HCT116 (cell line): Measurements from ENCODE around the gene HAT1. TPM values are rescaled to one million over a fixed set of nuclear protein-coding genes. Genes with fewer than 3 reads are reported as not detected.

Source experiments
- ATAC-seq: fragments of 200-7000 bp; cut with Tn5 transposase; 2 replicates; pipeline ENCODE4 v1.9.1; 2020; ENCODE audit warnings: mild to moderate bottlenecking, moderate library complexity
- BruUV-seq: library from RNA; stranded (reverse); fragments of 400-500 nt; replicated peaks from 2 replicates; lab custom pipeline; 2021; lab: Mats Ljungman, UMichigan
- CTCF ChIA-PET: fragments of 300-600 bp; sonication (Branson Sonifier 250); formaldehyde crosslinking; loops from one replicate; lab custom pipeline; 2021; ENCODE audit warnings: antibody characterized with exemption; lab: Charles Lee
- POLR2A ChIA-PET: fragments of 300-600, 350-600 bp; sonication (Branson Sonifier 250); formaldehyde crosslinking; loops from one replicate; lab custom pipeline; 2021; ENCODE audit warnings: antibody characterized with exemption; lab: Charles Lee
- RAD21 ChIA-PET, 2 experiments: fragments of 300-600 bp; sonication (Branson Sonifier 250); formaldehyde crosslinking; loops; one replicate each; lab custom pipeline; 2023; ENCODE audit warnings: low total read pairs in 2 of 2; ENCODE audit not compliant: uncharacterized antibody in 2 of 2, unreplicated experiment in 2 of 2, low non-redundant PET in 1 of 2; lab: Charles Lee
- DNase-seq: peaks from one replicate; pipeline ENCODE4 v3.0.0-alpha.2; 2010; ENCODE audit warnings: low read depth, low spot score
- H2AFZ ChIP-seq: fragments of 200-600 bp; shearing (Covaris generic), sonication (generic); 2 replicates; pipeline ENCODE4 v1.6.1; 2017; ENCODE audit warnings: low read depth, mixed run types, mixed read lengths, antibody characterized with exemption, low read length; ENCODE audit not compliant: poor library complexity, severe bottlenecking
- H3K27ac ChIP-seq: 2 replicates; pipeline ENCODE4 v1.5.1; 2012; ENCODE audit warnings: low read depth, low read length
- H3K27me3 ChIP-seq: fragments of 200-600 bp; sonication (generic); 2 replicates; pipeline ENCODE4 v1.6.1; 2016; ENCODE audit warnings: mixed run types, low read length, mixed read lengths; ENCODE audit not compliant: insufficient read depth
- H3K36me3 ChIP-seq, 2 experiments: fragments of 200-500 bp in 1 of 2; fragments of 200-600 bp in 1 of 2; sonication (Bioruptor generic) in 1 of 2; sonication (generic) in 1 of 2; 2 replicates each; pipeline versions ENCODE4 v1.5.1 to v1.6.1; 2014 to 2016; ENCODE audit warnings: low read length in 2 of 2, inconsistent platforms in 1 of 2, mixed read lengths in 1 of 2, mixed run types in 1 of 2; ENCODE audit not compliant: insufficient read depth in 2 of 2, control insufficient read depth in 1 of 2
- H3K4me1 ChIP-seq, 2 experiments: fragments of 200-600 bp in 1 of 2; sonication (generic) in 1 of 2; 2 replicates each; pipeline versions ENCODE4 v1.5.1 to v1.6.1; 2012 to 2017; ENCODE audit warnings: low read length in 2 of 2, inconsistent platforms in 1 of 2, mild to moderate bottlenecking in 1 of 2, mixed read lengths in 1 of 2, mixed run types in 1 of 2, moderate library complexity in 1 of 2; ENCODE audit not compliant: insufficient read depth in 2 of 2, control insufficient read depth in 1 of 2
- H3K4me2 ChIP-seq: fragments of 200-600 bp; sonication (generic); 2 replicates; pipeline ENCODE4 v1.6.1; 2017; ENCODE audit warnings: mixed run types, low read length, mixed read lengths
- H3K4me3 ChIP-seq, 2 experiments: fragments of 200-600 bp in 1 of 2; sonication (generic) in 1 of 2; replicated peaks in 1 of 2; 2 replicates each; pipeline ENCODE4 v1.5.1; 2011 to 2016; ENCODE audit warnings: low read length in 2 of 2, control low read depth in 1 of 2, low read depth in 1 of 2, mild to moderate bottlenecking in 1 of 2, mixed read lengths in 1 of 2, mixed run types in 1 of 2
- H3K79me2 ChIP-seq: fragments of 200-600 bp; sonication (generic); 2 replicates; pipeline ENCODE4 v1.6.1; 2017; ENCODE audit warnings: mild to moderate bottlenecking, mixed run types, low read length, moderate library complexity, mixed read lengths; ENCODE audit not compliant: insufficient read depth
- H3K9ac ChIP-seq: fragments of 200-600 bp; sonication (generic); 2 replicates; pipeline ENCODE4 v1.6.1; 2016; ENCODE audit warnings: low read length, mixed read lengths
- H3K9me2 ChIP-seq: fragments of 200-600 bp; sonication (generic), shearing (Covaris generic); 2 replicates; pipeline ENCODE4 v1.6.1; 2017; ENCODE audit warnings: mixed run types, mild to moderate bottlenecking, moderate library complexity; ENCODE audit not compliant: insufficient read depth
- H3K9me3 ChIP-seq, 2 experiments: fragments of 200-500 bp in 1 of 2; fragments of 200-600 bp in 1 of 2; sonication (Bioruptor generic) in 1 of 2; sonication (generic) in 1 of 2; 2 replicates each; pipeline ENCODE4 v1.6.1; 2014 to 2017; ENCODE audit warnings: low read length in 2 of 2, mixed read lengths in 2 of 2, inconsistent platforms in 1 of 2, low read depth in 1 of 2, mild to moderate bottlenecking in 1 of 2, mixed run types in 1 of 2, moderate library complexity in 1 of 2; ENCODE audit not compliant: control insufficient read depth in 1 of 2, insufficient read depth in 1 of 2
- H4K20me1 ChIP-seq: fragments of 200-600 bp; sonication (generic), shearing (Covaris generic); 2 replicates; pipeline ENCODE4 v1.6.1; 2017; ENCODE audit warnings: mixed run types, mild to moderate bottlenecking, moderate library complexity; ENCODE audit not compliant: insufficient read depth
- CBX3 ChIP-seq: IDR thresholded peaks from 2 replicates; pipeline ENCODE4 v1.6.1; 2012; ENCODE audit warnings: low read depth
- EGR1 ChIP-seq: IDR thresholded peaks from 2 replicates; pipeline ENCODE4 v1.6.1; 2012; ENCODE audit warnings: low read depth
- ELF1 ChIP-seq: IDR thresholded peaks from 2 replicates; pipeline ENCODE4 v1.6.1; 2012; ENCODE audit warnings: low read depth, borderline replicate concordance
- EZH2 ChIP-seq: fragments of 200-600 bp; sonication (generic); IDR thresholded peaks from 2 replicates; pipeline ENCODE4 v1.6.1; 2017; ENCODE audit warnings: antibody characterized with exemption, mixed run types
- RAD21 ChIP-seq: IDR thresholded peaks from 2 replicates; pipeline ENCODE4 v1.6.1; 2012; ENCODE audit warnings: low read depth, mild to moderate bottlenecking
- SIN3A ChIP-seq: IDR thresholded peaks from 2 replicates; pipeline ENCODE4 v1.6.1; 2012; ENCODE audit warnings: low read depth
- TCF7L2 ChIP-seq: IDR thresholded peaks from 2 replicates; pipeline ENCODE4 v1.7.0; 2011; ENCODE audit warnings: borderline replicate concordance, inconsistent platforms; ENCODE audit not compliant: insufficient read depth, insufficient read length; ENCODE audit errors: extremely low read depth
- intact Hi-C: fragments of 100-400 bp; cut with micrococcal nuclease; formaldehyde crosslinking; loops from 2 replicates; pipeline ENCODE4 v1.10.0; 2022
- total RNA-seq: library from RNA; stranded (reverse); gene quantifications from one replicate; pipeline ENCODE4 v1.2.1, GENCODE V29; 2021; ENCODE audit not compliant: unreplicated experiment
- TF ChIP-seq, protein P1 (sequence below): IDR thresholded peaks from 2 replicates; pipeline ENCODE4 v1.6.1; 2012; ENCODE audit warnings: low read depth

HAT1 gene
- total RNA-seq, 1 experiment from 2014 or later, result 72.6 TPM

GRCh38 chr2:171913517-171913916 is 8.7 kb upstream of the HAT1 start:
- DNase-seq (no peak), ATAC-seq (no peak)
- RAD21 ChIA-PET, result no interaction called here
- CTCF ChIA-PET, result no interaction called here
- Histone ChIP-seq H3K27me3 (no peaks in the 10 kb centered on the region), H3K9me3 (no peaks in the 10 kb centered on the region), H4K20me1 (no peaks in the 10 kb centered on the region), H3K79me2 (no peaks in the 10 kb centered on the region), H3K36me3 (no peaks in the 10 kb centered on the region), H3K27ac (no peak overlapping the region), H2AFZ (no peak overlapping the region), H3K4me2 (no peak overlapping the region), H3K9me2 (no peaks in the 10 kb centered on the region), H3K4me1 (no peaks in the 10 kb centered on the region), H3K4me3 (no peak overlapping the region), H3K9ac (no peak overlapping the region)
- intact Hi-C loops, result no loop called here
- TF ChIP-seq TCF7L2 (no peak), RAD21 (no peak), CBX3 (no peak), EGR1 (no peak), SIN3A (no peak), ELF1 (no peak), EZH2 (no peak)
- TF ChIP-seq, protein P1, sequence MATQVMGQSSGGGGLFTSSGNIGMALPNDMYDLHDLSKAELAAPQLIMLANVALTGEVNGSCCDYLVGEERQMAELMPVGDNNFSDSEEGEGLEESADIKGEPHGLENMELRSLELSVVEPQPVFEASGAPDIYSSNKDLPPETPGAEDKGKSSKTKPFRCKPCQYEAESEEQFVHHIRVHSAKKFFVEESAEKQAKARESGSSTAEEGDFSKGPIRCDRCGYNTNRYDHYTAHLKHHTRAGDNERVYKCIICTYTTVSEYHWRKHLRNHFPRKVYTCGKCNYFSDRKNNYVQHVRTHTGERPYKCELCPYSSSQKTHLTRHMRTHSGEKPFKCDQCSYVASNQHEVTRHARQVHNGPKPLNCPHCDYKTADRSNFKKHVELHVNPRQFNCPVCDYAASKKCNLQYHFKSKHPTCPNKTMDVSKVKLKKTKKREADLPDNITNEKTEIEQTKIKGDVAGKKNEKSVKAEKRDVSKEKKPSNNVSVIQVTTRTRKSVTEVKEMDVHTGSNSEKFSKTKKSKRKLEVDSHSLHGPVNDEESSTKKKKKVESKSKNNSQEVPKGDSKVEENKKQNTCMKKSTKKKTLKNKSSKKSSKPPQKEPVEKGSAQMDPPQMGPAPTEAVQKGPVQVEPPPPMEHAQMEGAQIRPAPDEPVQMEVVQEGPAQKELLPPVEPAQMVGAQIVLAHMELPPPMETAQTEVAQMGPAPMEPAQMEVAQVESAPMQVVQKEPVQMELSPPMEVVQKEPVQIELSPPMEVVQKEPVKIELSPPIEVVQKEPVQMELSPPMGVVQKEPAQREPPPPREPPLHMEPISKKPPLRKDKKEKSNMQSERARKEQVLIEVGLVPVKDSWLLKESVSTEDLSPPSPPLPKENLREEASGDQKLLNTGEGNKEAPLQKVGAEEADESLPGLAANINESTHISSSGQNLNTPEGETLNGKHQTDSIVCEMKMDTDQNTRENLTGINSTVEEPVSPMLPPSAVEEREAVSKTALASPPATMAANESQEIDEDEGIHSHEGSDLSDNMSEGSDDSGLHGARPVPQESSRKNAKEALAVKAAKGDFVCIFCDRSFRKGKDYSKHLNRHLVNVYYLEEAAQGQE, result no peak
- POLR2A ChIA-PET, result no interaction called here
- no TSS peak for BruUV-seq
